GM21825 (cell line): ENCODE data around the gene DNALI1.

Experiments used
- ATAC-seq: cut with Tn5 transposase; IDR thresholded peaks from one replicate; pipeline ENCODE4 v1.9.1; 2021; ENCODE audit warnings: mild to moderate bottlenecking, moderate library complexity; ENCODE audit not compliant: unreplicated experiment

DNALI1 gene

DNA sequence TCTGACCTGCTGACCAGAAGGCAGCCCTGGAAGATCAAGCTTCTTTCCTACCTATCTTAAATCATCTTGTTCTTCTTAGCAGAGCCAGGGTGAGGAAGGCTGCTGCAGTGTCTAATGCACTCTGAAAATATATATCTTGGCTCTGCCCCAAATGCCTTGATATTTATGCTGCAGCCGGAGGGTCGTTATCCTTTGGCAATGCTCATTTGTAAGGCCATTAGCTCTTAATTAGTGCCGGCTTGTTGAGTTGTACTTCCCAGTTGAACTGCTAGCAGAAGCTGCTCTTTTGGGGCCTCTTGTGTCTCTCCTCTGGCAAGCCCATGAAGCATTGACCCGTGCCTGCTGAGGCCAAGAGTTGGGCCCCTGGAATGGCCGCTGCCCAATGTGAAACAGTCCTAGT lies 43.2 kb downstream of the DNALI1 start:
- ATAC-seq, result no peak

DNA sequence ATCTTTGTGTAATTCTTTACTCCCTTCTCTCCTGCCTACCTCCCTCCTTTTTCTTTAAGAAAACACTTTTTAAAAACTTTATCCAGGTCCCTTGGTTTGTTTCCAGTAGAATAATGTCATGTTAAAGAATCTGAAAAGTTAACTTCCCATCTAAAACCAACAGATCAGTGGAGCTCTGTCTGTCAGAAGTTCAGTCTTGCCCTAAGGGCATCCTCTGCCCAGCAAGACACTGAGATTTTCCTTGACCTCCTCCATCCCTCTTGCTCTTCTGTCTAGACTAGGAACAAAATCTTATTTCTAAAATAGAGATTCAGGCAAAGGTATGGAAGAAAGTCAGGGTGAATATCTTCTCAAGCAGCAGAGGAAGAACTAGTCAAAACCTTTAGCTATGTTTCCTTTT lies 44.7 kb downstream of the DNALI1 start:
- no peak for ATAC-seq

DNA sequence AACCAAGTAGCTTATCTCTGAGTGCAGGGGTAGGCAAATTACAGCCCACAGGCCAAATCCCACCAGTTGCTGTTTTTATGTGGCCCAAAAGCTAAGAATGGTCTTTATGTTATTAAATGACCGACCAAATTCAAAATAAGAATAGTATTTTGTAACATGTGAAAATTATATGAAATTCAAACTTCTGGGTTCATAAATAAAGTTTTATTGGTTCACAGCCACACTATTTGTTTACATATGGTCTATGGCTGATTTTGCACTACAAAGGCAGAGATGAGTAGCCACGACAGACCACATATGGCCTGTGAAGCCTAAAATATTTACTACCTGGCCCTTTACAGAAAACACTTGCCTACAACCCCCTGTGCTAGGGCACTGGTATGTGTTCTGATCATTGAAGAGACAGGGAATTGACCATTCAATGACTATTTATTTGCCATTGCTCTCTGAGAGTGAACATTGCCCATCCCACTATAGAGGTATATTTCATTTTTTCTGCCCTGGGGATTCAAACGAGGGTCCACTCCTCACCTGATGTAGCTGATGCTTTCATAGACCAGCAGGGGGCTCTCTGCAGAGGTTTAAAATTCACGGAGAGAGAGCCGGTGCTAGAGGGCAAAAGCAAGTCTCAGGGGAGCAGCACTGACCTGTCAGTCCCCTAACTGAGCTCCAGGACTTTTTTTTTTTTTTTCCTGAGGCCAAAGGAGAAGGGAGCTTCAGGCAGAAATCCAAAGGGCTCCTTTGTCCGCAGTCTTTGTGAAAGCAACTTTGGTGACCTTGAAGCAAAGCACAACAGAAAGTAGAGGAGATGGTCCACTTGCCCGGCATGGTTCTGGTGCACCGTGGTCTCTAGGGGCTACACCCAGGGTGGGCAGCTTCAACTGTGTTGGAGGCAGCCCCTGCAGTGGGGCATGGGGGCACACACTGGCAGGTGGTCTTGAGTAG lies 46.3 kb downstream of the DNALI1 start:
- no peak for ATAC-seq

DNA sequence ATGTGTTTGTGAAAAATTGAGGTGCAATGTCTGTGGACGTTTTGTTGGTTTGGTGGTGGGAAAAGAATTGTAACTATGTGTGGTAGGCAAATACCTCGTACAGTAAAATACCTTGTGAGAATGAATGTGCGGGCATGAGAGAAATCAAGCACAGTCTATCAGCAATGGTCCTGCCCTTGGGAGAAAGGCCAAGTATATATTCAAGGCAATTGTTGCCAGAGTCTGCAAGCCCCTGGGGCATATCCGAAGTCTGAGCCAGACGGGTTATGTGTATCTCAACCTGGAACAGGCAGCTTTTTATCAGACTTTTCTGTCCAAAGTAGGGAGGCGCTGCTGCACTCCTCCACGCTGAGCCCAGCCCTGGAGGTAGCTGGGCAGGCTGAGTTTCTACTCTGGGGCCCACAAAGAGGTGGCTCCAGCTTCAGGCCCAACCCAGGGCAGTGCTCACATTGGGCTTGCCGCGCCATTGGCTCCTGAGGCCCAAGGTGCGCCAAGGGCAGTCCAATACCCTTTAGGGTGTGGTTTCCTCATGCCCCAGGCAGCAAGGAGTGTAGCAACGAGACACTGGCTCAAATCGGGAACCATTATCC lies 48.4 kb downstream of the DNALI1 start:
- no peak for ATAC-seq

DNA sequence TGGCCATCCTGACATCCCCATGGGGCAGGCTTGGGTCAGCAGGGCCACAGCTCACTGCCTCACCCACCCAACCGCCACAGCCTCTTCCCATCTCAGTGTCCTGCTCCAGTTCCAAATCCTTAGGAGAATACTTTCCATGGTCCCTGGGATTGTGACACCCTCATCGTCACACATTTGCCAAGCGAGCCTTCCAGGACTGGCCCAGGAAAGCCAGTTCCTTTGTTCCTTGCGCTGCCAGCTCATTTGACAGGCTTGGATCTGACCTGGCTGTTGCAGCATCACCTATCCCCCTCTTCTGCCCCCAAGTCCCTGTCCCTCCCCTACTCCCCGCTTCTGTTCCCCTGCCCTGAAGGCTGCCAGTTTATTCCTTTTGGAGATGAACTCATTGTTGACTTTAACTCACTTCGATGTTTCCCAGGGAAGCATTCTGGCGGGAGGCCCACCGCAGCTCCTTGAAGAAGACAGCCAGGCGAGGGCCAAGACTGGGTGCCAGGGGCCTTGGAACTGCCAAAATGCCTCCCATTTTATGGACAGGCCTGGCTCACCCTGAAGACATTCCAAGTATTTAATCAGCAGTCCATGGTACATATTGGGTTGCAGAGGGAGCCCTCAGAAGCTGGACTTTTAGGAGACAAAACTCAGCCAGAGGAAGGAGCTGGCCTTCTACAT lies 49.2 kb downstream of the DNALI1 start:
- no peak for ATAC-seq

DNA sequence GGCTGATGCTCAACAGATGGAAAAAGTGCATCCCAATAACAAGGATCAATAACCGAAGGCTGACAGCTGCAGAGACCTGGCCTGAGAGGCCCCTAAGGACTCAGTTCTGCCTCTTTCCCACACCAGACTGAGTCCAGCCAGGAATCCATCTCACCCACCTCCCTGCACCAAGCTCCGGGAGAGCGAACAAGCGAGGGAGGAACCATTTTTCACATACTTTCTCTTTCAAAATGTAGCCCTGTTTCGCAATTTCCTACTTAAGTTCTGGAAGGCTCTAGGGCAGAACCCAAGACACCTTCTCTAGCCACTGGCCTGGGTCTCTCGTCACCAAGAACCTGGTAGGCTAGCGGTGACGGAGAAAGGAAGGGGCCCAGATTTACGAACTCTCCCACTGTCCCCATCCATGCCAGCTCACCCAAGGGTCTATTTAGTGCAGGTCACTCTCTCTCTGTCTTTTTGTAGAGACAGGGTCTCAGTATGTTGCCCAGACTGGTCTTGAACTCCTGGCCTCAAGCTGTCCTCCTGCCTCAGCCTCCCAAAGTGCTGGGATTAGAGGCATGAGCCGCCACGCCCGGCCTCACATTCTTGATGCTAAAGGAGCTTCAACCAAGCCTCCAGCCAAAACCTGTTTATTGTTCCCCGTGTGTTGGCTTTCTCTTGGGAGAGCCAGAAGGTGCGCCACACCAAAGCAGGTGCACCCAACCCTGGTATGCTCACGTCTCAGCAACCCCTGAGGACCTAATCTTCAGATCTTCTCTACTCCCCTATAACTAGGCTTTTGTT lies 49.9 kb downstream of the DNALI1 start:
- ATAC-seq, result no peak

DNA sequence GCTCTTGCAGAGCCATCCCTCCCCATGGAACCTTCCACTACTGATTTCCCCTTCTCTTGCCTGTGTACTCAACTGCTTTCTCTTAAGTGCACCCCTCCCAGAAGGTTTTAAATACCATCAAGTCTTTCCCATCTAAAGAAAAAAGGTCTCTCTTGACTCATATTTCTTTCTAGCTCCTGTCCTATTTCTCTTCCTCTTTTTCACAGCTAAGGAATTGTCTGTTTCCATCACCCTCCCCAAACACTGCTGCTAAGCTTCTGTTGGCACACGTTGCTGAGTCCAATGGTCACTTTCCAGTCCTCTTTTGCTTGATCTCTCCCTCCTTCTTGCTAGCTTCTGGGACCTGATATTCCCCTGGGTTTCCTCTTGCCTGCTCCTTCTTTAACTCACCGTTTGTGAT lies 52.3 kb downstream of the DNALI1 start:
- no peak for ATAC-seq

DNA sequence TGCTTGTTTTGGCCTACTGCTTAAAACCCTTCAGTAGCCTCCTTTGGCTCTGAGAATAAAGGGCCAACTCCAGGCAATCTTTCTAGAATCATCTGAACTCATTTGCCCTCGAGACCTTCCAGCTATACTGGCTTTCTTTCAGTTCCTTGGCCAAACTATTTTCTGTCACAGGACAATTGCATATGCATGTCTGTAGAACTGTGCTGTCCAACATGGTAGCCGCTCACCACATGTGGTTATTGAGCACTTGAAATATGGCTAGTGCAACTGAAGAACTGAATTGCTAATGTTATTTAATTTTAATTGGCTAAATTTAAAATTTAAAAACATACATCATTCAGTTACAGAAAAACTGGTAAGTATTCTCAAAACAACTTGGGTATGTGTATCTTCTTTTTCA lies 53.3 kb downstream of the DNALI1 start:
- ATAC-seq, result no peak

DNA sequence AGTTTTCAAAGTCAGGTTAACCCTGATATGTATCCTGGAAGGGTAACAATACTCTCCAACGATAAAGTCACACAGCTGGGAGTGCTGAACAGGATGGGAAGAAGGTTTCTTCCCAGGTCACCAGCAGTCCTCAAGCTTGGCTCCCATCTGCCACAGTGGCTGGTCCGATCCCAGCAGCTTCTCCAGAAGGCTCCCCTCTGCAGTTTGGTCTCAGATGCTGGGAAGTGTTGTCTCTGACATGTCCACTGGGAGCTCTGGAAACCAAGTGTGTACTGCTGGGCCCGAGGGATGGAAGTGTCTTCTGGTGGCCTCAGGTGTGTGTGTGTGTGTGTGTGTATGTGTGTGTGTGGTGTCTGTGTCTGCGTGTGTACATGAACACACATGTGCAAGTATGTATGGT lies 55.4 kb downstream of the DNALI1 start:
- no peak for ATAC-seq

DNA sequence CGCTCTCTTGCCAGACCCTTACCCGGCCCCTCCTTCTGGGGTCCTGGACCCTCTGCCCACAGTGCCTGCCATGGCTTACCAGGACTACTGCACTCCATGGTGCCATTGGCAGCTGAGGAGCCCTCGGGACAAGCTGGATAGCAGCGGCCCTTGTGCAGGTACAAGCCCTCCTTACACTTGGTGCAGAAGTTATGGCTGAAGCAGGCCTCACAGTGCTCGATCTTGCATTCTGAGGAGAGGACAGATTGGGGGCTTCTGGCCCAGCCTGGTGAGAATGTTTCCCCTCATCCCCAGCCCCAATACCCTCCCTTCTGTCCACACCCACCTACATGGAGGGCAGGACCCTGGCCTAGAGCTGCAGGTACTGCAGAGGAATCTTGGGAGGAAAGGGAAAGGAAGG lies 57.4 kb downstream of the DNALI1 start:
- ATAC-seq, result no peak

DNA sequence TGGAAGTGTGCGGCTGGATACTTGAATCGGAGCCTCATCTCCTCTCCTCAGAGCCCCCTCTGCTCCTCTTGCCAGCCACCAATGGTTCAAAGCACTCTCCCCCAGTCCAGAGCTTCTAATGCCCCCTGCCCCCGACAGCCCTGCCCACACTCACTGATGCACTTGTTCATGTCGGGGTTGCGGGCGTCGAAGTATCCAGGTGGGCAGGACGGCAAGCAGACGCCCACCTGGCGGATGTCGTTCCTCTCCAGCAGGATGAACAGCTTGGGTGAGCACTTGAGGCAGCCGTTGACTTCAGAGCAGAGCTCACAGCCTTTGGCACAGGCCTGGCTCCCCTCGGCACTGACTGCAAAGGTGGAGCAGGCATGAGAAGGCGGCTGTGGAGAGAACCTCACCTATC lies 59.6 kb downstream of the DNALI1 start:
- ATAC-seq, result no peak
